HCT116 (cell line): ENCODE results near the gene ACTL6B. TPM values are rescaled to one million over a fixed set of nuclear protein-coding genes. Genes with fewer than 3 reads are reported as not detected.

Experiments
- ATAC-seq: fragments of 200-7000 bp; cut with Tn5 transposase; 2 replicates; pipeline ENCODE4 v1.9.1; 2020; ENCODE audit warnings: mild to moderate bottlenecking, moderate library complexity
- BruUV-seq: library from RNA; stranded (reverse); fragments of 400-500 nt; replicated peaks from 2 replicates; lab custom pipeline; 2021; lab: Mats Ljungman, UMichigan
- CTCF ChIA-PET: fragments of 300-600 bp; sonication (Branson Sonifier 250); formaldehyde crosslinking; loops from one replicate; lab custom pipeline; 2021; ENCODE audit warnings: antibody characterized with exemption; lab: Charles Lee
- POLR2A ChIA-PET: fragments of 300-600, 350-600 bp; sonication (Branson Sonifier 250); formaldehyde crosslinking; loops from one replicate; lab custom pipeline; 2021; ENCODE audit warnings: antibody characterized with exemption; lab: Charles Lee
- RAD21 ChIA-PET, 2 experiments: fragments of 300-600 bp; sonication (Branson Sonifier 250); formaldehyde crosslinking; loops; one replicate each; lab custom pipeline; 2023; ENCODE audit warnings: low total read pairs in 2 of 2; ENCODE audit not compliant: uncharacterized antibody in 2 of 2, unreplicated experiment in 2 of 2, low non-redundant PET in 1 of 2; lab: Charles Lee
- DNase-seq: peaks from one replicate; pipeline ENCODE4 v3.0.0-alpha.2; 2010; ENCODE audit warnings: low read depth, low spot score
- H2AFZ ChIP-seq: fragments of 200-600 bp; shearing (Covaris generic), sonication (generic); 2 replicates; pipeline ENCODE4 v1.6.1; 2017; ENCODE audit warnings: low read depth, mixed run types, mixed read lengths, antibody characterized with exemption, low read length; ENCODE audit not compliant: poor library complexity, severe bottlenecking
- H3K27ac ChIP-seq: 2 replicates; pipeline ENCODE4 v1.5.1; 2012; ENCODE audit warnings: low read depth, low read length
- H3K27me3 ChIP-seq: fragments of 200-600 bp; sonication (generic); 2 replicates; pipeline ENCODE4 v1.6.1; 2016; ENCODE audit warnings: mixed run types, low read length, mixed read lengths; ENCODE audit not compliant: insufficient read depth
- H3K36me3 ChIP-seq, 2 experiments: fragments of 200-500 bp in 1 of 2; fragments of 200-600 bp in 1 of 2; sonication (Bioruptor generic) in 1 of 2; sonication (generic) in 1 of 2; 2 replicates each; pipeline versions ENCODE4 v1.5.1 to v1.6.1; 2014 to 2016; ENCODE audit warnings: low read length in 2 of 2, inconsistent platforms in 1 of 2, mixed read lengths in 1 of 2, mixed run types in 1 of 2; ENCODE audit not compliant: insufficient read depth in 2 of 2, control insufficient read depth in 1 of 2
- H3K4me1 ChIP-seq, 2 experiments: fragments of 200-600 bp in 1 of 2; sonication (generic) in 1 of 2; 2 replicates each; pipeline versions ENCODE4 v1.5.1 to v1.6.1; 2012 to 2017; ENCODE audit warnings: low read length in 2 of 2, inconsistent platforms in 1 of 2, mild to moderate bottlenecking in 1 of 2, mixed read lengths in 1 of 2, mixed run types in 1 of 2, moderate library complexity in 1 of 2; ENCODE audit not compliant: insufficient read depth in 2 of 2, control insufficient read depth in 1 of 2
- H3K4me2 ChIP-seq: fragments of 200-600 bp; sonication (generic); 2 replicates; pipeline ENCODE4 v1.6.1; 2017; ENCODE audit warnings: mixed run types, low read length, mixed read lengths
- H3K4me3 ChIP-seq, 2 experiments: fragments of 200-600 bp in 1 of 2; sonication (generic) in 1 of 2; replicated peaks in 1 of 2; 2 replicates each; pipeline ENCODE4 v1.5.1; 2011 to 2016; ENCODE audit warnings: low read length in 2 of 2, control low read depth in 1 of 2, low read depth in 1 of 2, mild to moderate bottlenecking in 1 of 2, mixed read lengths in 1 of 2, mixed run types in 1 of 2
- H3K79me2 ChIP-seq: fragments of 200-600 bp; sonication (generic); 2 replicates; pipeline ENCODE4 v1.6.1; 2017; ENCODE audit warnings: mild to moderate bottlenecking, mixed run types, low read length, moderate library complexity, mixed read lengths; ENCODE audit not compliant: insufficient read depth
- H3K9ac ChIP-seq: fragments of 200-600 bp; sonication (generic); 2 replicates; pipeline ENCODE4 v1.6.1; 2016; ENCODE audit warnings: low read length, mixed read lengths
- H3K9me2 ChIP-seq: fragments of 200-600 bp; sonication (generic), shearing (Covaris generic); 2 replicates; pipeline ENCODE4 v1.6.1; 2017; ENCODE audit warnings: mixed run types, mild to moderate bottlenecking, moderate library complexity; ENCODE audit not compliant: insufficient read depth
- H3K9me3 ChIP-seq, 2 experiments: fragments of 200-500 bp in 1 of 2; fragments of 200-600 bp in 1 of 2; sonication (Bioruptor generic) in 1 of 2; sonication (generic) in 1 of 2; 2 replicates each; pipeline ENCODE4 v1.6.1; 2014 to 2017; ENCODE audit warnings: low read length in 2 of 2, mixed read lengths in 2 of 2, inconsistent platforms in 1 of 2, low read depth in 1 of 2, mild to moderate bottlenecking in 1 of 2, mixed run types in 1 of 2, moderate library complexity in 1 of 2; ENCODE audit not compliant: control insufficient read depth in 1 of 2, insufficient read depth in 1 of 2
- H4K20me1 ChIP-seq: fragments of 200-600 bp; sonication (generic), shearing (Covaris generic); 2 replicates; pipeline ENCODE4 v1.6.1; 2017; ENCODE audit warnings: mixed run types, mild to moderate bottlenecking, moderate library complexity; ENCODE audit not compliant: insufficient read depth
- CBX3 ChIP-seq: IDR thresholded peaks from 2 replicates; pipeline ENCODE4 v1.6.1; 2012; ENCODE audit warnings: low read depth
- ELF1 ChIP-seq: IDR thresholded peaks from 2 replicates; pipeline ENCODE4 v1.6.1; 2012; ENCODE audit warnings: low read depth, borderline replicate concordance
- EZH2 ChIP-seq: fragments of 200-600 bp; sonication (generic); IDR thresholded peaks from 2 replicates; pipeline ENCODE4 v1.6.1; 2017; ENCODE audit warnings: antibody characterized with exemption, mixed run types
- EZH2phosphoT487 ChIP-seq: fragments of 200-600 bp; IDR thresholded peaks from 2 replicates; pipeline ENCODE4 v1.6.1; 2018; ENCODE audit warnings: antibody characterized with exemption, borderline replicate concordance
- FOSL1 ChIP-seq: IDR thresholded peaks from 2 replicates; pipeline ENCODE4 v1.6.1; 2012; ENCODE audit warnings: low read depth
- JUND ChIP-seq: IDR thresholded peaks from 2 replicates; pipeline ENCODE4 v1.6.1; 2012
- POLR2A ChIP-seq: IDR thresholded peaks from 2 replicates; pipeline ENCODE4 v1.7.0; 2011; ENCODE audit warnings: borderline replicate concordance; ENCODE audit not compliant: insufficient read depth, insufficient read length; ENCODE audit errors: extremely low read depth
- POLR2AphosphoS5 ChIP-seq: IDR thresholded peaks from 2 replicates; pipeline ENCODE4 v1.6.1; 2011; ENCODE audit warnings: mild to moderate bottlenecking, low read depth, low read length, moderate library complexity
- RAD21 ChIP-seq: IDR thresholded peaks from 2 replicates; pipeline ENCODE4 v1.6.1; 2012; ENCODE audit warnings: low read depth, mild to moderate bottlenecking
- SP1 ChIP-seq: IDR thresholded peaks from 2 replicates; pipeline ENCODE4 v1.6.1; 2012; ENCODE audit warnings: low read depth
- SRF ChIP-seq: IDR thresholded peaks from 2 replicates; pipeline ENCODE4 v1.6.1; 2012; ENCODE audit warnings: low read depth
- ZFX ChIP-seq: fragments of 450-650 bp; IDR thresholded peaks from 2 replicates; pipeline ENCODE4 v1.6.1; 2017
- intact Hi-C: fragments of 100-400 bp; cut with micrococcal nuclease; formaldehyde crosslinking; loops from 2 replicates; pipeline ENCODE4 v1.10.0; 2022
- total RNA-seq: library from RNA; stranded (reverse); gene quantifications from one replicate; pipeline ENCODE4 v1.2.1, GENCODE V29; 2021; ENCODE audit not compliant: unreplicated experiment
- TF ChIP-seq, protein P1 (sequence below): IDR thresholded peaks from 2 replicates; pipeline ENCODE4 v1.6.1; 2012
- TF ChIP-seq, protein P2 (sequence below): IDR thresholded peaks from 2 replicates; pipeline ENCODE4 v1.6.1; 2011; ENCODE audit warnings: mild to moderate bottlenecking, low read length, moderate library complexity; ENCODE audit not compliant: insufficient replicate concordance; ENCODE audit errors: extremely low read depth

The ACTL6B gene
- total RNA-seq, 1 experiment from 2014 or later = not detected

GRCh38 chr7:100683659-100684533, 27.6 kb upstream of the ACTL6B start:
- Histone ChIP-seq H3K27me3 (no peaks in the 10 kb centered on the region), H3K79me2 (peaks cover 16% of the 10 kb centered on the region), H4K20me1 (no peaks in the 10 kb centered on the region), H3K4me2 (no peak overlapping the region), H3K9ac (no peak overlapping the region), H2AFZ (no peak overlapping the region), H3K4me3 (no peak overlapping the region), H3K27ac (no peak overlapping the region), H3K9me2 (no peaks in the 10 kb centered on the region), H3K4me1 (peaks cover 0 to 5% of the 10 kb centered on the region in 2 experiments; a peak in 1 of 4 replicates), H3K36me3 (peaks cover 28 to 42% of the 10 kb centered on the region in 2 experiments; a peak in 3 of 4 replicates), H3K9me3 (no peaks in the 10 kb centered on the region)
- DNase-seq = no peak
- intact Hi-C loops = no loop called here
- CTCF ChIA-PET = interaction anchor here (0.7 to 1.6 kb wide), 2 partner anchors 9 to 22 kb away, joined by 4 to 6 read pairs; partner anchors contain the start of gene POP7
- POLR2A ChIA-PET = no interaction called here
- RAD21 ChIA-PET = no interaction called here
- no peak for ATAC-seq
- BruUV-seq = no TSS peak
- TF ChIP-seq SRF = no peak
- TF ChIP-seq POLR2A = no peak
- TF ChIP-seq RAD21 = no peak
- TF ChIP-seq, protein P1, sequence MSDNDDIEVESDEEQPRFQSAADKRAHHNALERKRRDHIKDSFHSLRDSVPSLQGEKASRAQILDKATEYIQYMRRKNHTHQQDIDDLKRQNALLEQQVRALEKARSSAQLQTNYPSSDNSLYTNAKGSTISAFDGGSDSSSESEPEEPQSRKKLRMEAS = no peak
- TF ChIP-seq ELF1 = no peak
- TF ChIP-seq FOSL1 = no peak
- TF ChIP-seq, protein P2, sequence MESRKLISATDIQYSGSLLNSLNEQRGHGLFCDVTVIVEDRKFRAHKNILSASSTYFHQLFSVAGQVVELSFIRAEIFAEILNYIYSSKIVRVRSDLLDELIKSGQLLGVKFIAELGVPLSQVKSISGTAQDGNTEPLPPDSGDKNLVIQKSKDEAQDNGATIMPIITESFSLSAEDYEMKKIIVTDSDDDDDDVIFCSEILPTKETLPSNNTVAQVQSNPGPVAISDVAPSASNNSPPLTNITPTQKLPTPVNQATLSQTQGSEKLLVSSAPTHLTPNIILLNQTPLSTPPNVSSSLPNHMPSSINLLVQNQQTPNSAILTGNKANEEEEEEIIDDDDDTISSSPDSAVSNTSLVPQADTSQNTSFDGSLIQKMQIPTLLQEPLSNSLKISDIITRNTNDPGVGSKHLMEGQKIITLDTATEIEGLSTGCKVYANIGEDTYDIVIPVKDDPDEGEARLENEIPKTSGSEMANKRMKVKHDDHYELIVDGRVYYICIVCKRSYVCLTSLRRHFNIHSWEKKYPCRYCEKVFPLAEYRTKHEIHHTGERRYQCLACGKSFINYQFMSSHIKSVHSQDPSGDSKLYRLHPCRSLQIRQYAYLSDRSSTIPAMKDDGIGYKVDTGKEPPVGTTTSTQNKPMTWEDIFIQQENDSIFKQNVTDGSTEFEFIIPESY = no peak
- TF ChIP-seq ZFX = no peak
- no peak for TF ChIP-seq CBX3
- TF ChIP-seq EZH2phosphoT487 = no peak
- TF ChIP-seq SP1 = no peak
- TF ChIP-seq EZH2 = no peak
- no peak for TF ChIP-seq POLR2AphosphoS5
- TF ChIP-seq JUND = no peak
